SKM-1 treated with dmso at 0.1 percent for 144 hours (cell line): Measurements from ENCODE around the gene MYO9A.

ENCODE experiments used
- DNase-seq: peaks from one replicate; lab custom pipeline; 2025; ENCODE audit not compliant: unreplicated experiment; lab: John Stamatoyannopoulos, UW

The MYO9A gene

DNA sequence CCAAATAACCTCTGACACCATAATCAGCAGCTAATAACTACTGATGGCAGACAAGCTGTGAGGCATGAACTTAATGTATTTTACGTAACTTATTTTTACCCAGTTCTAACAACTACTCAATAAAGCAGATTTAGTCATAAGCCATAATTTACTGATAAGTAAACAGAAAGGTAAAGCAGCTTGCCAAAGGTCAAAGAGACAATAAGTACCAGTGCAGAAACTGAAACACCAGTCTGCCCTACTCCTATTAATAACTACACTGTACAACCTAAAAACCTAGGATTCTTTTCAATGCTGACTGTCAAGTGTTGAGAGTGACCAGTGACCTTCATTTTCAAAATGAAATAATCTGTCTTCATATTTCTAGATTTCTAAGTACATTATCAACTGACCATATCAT, 155.4 kb downstream of the MYO9A start:
- DNase-seq, result no peak

DNA sequence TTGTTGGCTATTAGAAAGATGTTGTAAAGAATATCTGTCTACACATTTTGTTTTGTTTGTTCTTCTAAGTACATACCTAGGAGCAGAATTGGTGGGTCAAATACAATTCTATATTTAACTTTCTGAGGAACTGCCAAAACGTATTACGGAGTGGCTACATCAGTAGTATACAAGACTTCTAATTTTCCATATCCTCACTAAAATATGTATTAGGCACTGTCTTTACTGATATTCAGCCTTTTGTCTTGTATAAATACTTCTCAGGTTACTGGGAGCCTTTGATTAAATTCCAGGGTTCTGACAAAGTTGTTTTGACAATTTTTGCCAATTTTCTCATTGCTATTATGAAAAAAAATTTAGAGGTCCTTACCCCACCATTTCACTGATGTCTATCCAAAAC, 160.9 kb downstream of the MYO9A start:
- no peak for DNase-seq

DNA sequence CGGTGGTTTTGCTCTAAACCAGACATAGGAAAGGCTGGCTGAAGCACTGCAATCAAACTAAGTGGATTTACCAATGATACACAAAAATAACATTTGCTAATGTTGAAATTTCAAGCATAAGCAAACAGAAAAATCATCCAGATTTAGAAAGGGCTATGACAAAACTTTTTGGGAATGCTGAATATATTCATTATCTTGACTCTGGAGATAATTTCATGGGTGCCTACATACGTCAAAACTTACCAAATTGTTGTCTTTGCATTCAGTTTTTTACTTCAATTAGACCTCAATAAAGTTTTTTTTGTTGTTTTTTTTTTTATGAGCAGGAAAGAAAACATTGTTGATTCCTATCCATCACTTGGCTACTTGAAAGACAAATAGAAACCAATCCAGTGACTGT, 166.8 kb downstream of the MYO9A start:
- no peak for DNase-seq

DNA sequence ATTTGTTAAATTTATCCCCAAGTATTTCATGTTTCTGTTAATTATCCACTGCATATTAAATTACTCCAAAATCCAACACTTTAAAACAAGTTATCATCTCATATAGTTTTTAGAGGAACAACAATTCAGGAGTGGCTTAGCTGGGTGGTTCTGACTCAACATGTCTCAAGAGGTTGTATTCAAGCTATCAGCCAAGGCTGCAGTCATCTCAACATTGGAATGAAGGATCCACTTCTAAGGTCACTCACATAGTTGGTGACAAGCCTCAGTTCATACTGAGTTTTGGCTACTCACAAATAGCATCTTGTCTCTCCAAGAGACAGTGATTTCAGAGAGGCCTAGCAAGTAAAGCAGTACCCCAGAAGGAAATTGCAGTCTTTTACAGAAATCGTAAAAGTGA, 172.9 kb downstream of the MYO9A start:
- no peak for DNase-seq

DNA sequence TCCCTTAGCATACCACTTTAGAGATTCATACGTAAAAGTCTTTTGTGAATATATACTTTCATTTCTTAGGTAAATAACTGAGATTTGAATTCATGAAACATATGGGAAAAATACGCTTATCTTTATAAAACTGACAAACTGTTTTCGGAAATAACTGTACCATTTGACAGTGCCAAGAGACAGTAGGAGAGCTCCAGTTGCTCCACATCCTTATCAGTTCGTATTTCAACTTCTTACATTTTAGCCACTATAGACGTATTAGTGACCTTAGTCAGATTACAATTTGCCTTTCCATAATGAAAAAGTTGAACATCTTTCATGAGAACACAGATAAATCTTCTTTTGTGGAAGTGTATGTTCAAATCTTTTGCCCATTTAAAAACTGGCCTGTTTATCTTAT, 174.1 kb downstream of the MYO9A start:
- DNase-seq, result no peak

DNA sequence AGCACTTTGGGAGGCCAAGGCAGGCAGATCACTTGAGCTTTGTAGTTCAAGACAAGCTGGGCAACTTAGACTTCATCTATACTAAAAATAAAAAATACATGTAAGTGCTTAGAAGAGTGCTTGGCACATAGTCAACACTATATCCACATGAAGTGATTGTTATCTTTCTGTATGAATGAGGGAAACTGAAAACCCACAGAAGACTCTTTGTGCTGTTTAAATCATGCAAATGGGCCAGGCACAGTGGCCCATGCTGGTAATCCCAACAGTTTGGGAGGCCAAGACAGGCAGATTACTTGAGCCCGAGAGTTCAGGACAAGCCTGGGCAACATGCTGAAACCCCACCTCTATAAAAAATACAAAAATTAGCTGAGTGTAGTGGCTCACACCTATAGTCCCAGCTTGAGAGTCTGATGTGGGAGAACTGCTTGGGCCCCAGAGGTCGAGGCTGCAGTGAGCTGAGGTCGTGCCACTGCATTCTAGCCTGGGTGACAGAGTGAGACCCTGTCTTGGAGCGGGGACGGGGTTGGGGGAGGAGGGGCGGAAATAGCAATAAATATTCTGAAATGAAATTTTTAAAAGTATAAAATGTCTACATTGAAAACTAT, 177.9 kb downstream of the MYO9A start:
- DNase-seq, result no peak

DNA sequence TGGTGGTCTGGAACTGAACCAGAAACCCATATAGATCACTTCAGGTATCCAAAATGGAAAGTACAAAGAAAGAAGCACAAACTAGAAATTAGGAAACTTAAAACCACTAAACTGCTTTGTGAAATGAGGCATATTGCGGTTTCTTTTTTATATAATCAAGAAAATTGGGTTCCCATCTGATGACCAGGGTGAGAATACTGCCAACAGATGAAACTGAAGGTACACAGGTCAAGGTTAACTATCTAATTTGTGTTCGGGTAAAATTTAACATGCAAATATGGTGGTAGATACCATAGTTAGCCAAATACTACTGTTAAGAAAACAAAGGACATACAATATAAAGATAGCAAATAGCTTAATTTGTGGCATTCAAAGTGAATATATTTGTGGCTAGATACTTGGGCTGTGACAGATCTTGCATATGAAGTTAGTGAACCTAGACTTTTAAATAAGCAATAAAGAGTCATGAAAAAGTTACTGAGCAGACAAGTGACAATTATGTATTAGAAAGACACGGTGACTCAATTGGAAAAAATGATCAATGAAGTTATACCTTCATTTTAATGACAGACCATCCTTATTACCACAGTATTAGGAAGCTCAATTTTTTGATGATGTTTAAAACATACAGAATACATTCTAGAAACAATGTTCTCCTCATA, 180.2 kb downstream of the MYO9A start:
- DNase-seq, result no peak

DNA sequence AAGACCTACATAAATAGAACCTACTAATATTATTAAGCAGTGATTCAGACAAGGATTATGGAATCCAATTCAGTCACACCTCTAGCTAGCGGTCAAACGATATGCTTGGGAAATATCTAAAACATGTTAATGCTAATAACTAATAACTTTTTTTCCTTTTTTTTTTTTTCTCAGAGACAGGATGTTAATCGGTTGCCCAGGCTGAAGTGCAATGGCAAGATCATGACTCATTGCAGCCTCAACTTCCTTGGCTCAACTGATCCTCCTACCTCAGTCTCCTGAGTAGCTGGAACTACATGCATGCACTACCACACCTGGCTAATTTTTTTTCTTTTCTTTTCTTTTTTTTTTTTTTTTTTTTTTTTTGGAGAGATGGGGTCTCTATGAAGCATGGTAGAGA, 183.5 kb downstream of the MYO9A start:
- no peak for DNase-seq

DNA sequence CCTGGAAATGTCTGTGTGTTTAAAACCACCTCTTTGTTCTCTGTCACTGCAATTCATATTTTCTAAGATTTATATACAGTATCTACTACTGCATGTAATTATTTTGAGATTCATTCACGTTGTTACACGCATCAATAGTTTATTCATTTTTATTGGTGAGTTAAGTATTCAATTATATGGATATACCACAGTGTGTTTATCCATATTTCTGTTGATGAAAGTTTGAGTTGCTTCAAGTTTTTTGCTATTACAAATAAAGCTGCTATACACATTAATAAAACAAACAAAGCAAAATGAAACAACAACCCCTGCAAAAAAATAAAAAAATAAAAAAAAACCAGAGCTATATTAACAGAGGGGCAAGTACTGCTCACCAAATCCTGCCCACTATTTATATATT, 185.3 kb downstream of the MYO9A start:
- DNase-seq, result no peak

DNA sequence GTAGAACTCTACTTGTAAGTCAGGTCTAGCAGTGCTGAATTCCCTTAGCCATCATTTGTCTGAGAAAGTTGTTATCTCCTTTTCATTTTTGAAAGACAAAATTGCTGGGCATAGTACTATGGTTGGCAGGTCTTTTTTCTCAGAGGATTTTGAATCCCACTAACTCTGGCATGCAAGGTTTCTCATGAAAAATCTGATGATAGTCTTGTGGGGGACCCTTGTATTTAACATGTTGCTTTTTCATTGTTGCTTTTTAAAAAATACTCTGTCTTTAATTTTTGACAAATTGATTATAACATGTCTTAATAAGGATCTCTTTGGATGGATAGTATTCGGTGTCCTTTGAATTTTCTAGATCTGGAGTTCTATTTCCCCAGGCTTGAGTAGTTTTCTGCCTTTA, 186.7 kb downstream of the MYO9A start:
- no peak for DNase-seq

DNA sequence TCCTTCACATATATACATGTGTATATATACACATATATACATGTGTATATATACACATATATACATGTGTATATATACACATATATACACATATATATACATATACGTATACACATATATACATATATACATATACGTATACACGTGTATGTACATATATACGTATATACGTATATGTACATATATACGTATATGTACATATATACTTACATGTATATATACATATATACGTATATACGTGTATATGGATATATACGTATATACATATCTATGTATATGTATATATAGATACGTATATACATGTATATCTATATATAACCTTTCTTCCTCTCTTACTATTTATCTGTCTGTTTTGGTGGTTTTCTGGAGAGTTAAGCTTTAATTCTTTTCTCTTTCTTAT, 192.8 kb downstream of the MYO9A start:
- no peak for DNase-seq

DNA sequence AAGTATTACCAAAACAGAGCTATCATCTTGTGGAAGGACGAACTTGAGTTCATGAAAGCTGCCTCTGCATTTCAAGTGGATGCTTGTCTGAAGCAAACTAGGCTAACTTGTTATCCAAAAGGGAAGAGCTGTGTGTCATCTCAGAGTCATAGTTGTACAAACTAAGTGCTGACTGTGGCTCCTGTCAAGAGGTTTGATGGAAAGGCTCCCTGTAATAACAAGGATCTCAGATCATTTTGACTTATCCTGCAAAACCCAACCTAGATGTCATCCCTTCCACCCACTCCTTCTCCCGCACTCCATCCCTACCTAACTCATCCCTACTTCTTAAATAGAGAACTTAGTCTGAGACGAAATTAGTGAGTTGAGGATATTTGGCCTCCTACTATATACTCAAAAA, 196.8 kb downstream of the MYO9A start:
- DNase-seq, result no peak

DNA sequence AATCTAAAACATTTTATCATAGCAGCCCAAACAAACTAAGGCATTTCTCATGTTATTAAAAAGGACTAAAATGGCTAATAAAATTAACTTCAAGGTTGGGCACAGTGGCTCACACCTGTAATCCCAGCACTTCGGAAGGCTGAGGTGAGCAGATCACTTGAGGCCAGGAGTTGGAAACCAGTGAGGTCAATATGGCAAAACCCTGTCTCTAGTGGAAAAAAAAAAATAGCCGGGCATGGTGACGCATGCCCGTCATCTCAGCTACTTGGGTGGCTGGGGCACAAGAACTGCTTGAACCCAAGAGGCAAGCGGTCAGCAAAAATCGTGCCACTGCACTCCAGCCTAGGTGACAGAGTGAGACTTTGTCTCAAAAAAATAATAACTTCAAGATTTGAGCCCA, 197.4 kb downstream of the MYO9A start:
- no peak for DNase-seq

DNA sequence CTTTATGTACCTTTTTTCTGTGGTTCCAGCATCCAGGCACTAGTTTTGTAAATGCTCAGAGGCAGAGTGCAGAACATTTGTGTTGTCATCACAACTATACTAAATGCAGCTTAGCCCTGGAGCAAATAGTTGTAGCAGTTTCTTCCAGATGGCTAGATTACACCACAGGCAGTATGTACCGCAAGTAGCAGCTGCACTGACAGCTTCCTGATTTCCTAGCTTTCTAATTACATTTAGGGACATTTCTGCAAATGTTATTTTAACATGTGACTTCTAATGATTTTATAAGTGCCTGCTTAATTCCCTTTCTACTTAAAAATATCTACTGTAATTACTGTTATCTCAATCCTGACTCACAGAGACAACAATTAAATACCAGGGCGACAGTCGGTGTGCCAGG, 201.1 kb downstream of the MYO9A start:
- DNase-seq, result no peak

DNA sequence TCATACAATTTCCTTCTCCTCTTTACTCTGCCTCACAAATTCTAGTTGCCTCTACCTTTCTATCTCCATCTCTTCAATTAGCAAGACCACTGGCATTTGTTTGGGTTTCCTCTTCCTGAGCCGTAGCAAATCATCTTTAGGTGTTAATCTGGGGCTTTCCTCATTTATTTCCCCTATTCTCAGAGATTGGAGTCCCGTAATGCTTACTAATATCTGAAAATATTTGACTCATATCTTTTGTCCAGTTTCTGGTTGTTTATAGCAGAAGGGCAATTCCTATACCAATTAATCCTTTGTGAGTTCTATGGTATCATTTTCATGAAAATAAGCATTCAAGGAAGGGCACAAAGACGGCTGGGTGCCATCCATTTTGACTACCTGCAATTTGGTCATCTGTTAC, 203.9 kb downstream of the MYO9A start:
- no peak for DNase-seq

DNA sequence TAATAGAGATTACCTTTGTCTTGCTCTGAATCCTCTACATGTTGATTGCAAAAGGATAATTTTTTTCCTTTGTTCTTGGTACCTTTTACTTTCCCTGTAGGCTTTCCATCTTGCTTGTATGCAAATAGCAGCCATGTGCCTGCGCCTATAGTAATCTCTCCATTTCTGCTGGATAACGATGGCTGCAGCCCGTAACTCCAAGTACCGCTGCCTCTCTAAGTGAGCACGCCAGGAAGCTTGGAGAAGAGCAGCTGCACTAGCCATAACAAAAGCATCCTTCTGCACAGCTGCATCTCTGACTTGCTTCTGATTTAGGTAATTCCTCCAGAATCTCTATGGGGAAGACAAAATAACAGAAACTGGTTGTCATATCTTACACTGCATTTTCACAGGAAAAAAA, 218.3 kb downstream of the MYO9A start:
- no peak for DNase-seq

DNA sequence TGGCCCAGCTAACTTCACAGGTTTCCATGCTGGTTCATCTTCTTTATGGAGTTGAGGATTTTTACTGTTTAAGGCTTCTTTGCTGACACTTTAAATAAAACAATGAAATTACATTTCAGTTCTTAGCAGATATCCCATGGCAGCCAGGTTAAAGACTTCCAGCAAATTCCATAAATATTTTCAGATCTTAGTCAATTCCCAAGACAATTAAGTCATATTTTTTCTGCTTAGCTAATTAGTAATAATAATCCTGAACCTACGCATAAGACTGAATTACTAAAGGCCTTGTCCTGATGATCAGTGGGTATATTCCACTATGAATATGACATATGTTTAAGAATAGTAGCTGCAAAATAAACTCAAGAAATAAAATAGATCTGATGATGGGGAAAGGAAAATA, 224.3 kb downstream of the MYO9A start:
- no peak for DNase-seq

DNA sequence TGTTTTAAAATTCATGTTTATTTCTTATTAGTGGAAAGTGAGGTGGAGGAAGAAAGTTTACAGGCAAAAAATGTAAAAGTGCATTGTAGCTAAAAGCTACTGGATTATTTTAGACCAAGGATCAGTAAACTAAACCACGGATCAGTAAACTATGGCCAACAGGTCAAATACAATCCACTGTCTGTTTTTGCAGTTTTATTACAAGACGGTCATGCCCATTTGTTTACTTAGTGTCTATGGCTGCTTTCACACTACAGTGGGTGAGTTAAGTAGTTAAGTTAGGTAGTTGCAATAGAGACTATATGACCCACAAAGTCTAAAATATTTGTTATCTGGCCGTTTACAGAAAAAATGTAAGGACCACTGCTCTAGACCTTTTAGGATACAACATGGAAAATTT, 225.6 kb downstream of the MYO9A start:
- no peak for DNase-seq

DNA sequence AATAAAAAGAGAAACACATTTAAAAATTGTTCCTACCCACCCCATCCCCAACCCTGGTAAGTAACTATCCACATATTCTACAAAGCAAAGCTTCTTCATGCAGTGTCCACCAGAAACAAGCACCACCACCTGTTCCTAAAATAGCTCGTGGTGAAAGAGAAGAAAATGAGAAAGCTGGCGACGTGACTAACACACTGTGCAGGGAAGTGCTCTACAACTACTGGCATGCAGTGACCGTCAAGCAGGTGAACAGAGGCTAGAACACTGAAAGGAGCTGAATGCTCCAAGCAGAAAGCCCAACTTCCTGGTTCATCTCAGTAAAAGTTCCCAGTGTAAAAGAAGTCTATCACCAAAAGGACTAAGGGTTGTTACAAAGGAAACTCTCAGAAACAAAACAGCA, 226.9 kb downstream of the MYO9A start:
- DNase-seq, result no peak

DNA sequence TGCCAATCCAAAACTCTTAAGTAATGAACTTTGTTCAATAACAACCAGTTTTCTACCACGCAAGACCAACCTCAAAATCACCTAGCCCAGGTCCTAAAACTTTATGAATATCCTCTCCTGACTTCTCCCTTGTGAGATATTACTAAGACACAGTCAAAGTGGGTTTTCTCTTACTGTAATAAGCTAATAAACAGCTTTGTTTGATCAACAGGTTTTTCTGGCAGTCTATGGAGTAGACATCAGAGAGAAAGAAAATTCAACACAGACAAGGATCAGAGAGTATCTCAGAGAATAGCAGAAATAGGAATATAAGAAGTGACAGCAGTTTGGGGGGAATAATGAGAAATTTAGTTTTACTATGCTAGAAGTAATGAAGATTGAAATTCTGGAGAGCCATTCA, 228.0 kb downstream of the MYO9A start:
- no peak for DNase-seq

DNA sequence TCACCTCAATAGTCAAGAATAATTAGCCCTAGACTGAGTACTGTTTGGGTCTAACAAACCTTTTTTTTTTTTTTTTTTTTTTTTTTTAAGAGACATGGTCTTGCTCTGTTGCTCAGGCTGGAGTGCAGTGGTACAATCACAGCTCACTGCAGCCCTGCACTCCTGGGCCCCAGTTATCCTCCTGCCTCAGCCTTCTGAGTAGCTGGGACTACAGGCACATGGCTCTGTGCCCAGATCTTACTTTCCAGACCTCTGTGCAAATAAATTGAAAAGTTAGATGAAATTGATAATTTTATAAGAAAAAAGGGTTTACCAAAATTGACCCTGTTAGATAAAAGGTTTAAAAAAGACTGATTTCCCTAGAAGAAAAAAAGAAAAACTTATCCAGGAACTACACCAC, 228.6 kb downstream of the MYO9A start:
- no peak for DNase-seq

DNA sequence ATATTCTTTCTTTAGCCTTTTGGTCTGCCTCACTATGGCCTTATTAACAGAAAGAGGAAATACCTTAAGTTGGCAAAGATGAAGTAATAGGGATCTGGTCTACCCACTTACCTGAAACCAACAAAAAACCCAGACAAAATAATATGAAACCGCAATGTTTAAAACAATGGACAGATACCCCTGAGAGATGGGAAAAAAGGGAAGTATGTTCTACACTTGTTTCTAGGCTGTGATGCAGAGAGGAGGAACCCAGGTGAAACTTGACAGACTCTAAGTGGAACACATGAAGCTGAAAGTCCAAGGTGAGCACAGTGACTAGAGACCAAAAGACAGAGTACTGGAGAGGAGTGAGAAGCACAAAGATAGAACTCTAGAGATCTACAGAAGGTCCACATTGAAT, 229.2 kb downstream of the MYO9A start:
- DNase-seq, result no peak

DNA sequence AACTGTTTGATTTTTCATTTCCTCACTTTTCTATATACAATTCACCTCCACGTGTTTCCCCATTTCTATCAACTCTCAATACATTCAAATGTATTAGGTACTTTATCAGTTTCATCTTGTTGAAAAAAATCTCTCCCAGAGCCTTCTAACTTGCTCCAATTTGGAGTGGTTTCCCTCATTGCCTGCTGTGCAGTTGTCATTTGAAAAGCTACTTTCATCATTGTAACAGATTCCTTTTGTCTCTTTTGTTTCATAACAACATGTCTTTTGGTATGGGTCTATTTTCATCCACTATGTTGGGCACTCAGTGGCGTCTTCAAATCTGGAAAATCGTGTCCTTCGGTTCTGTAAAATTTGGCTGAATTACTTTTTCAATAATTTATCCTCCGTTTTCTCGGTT, 232.6 kb downstream of the MYO9A start:
- no peak for DNase-seq
